HG03354 (cell line): ENCODE results near the gene DCDC1.

Experiments
- ATAC-seq: cut with Tn5 transposase; IDR thresholded peaks from one replicate; pipeline ENCODE4 v1.9.1; 2021; ENCODE audit warnings: mild to moderate bottlenecking; ENCODE audit not compliant: unreplicated experiment, poor library complexity, severe bottlenecking

DCDC1 gene

DNA sequence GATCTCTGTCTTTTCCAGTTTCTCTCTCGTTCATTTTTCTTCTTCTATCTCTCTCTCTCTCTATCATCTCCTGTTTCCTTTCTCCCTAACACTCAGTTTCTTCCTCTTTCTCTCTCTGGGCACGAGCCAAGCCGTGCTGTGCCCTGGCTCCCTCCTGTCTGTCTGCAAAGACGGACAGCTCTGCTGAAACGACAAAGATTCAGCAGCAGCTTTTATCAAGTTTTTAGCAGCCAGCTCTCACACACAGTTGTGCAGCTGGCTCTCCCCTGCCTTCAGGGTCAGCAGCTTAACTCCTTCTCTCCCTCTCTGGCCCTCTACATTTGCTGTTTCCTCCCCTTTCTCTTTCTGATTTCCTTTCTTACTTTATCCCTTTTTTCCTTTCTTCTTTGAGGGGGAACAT is 431.4 kb downstream of the DCDC1 start:
- no peak for ATAC-seq

DNA sequence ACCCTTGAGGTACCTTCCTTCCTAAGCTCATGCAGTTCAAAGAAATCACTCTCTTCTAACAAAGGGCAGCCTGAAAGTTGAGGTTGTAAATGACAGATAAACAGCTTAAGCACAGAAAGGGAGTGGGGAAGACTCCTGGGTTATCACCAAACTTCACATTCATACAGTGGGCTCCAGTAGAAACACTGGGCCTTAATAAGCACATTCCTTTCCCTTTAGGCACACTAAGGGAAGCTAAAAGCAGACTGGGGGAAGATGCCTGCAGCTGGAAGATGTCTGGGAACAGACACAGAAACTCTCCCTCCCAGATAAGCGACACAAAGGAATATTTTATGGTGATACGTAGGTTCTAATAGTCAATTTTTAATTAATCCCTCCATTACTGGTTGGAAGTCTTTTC is 433.0 kb downstream of the DCDC1 start:
- ATAC-seq, result no peak

DNA sequence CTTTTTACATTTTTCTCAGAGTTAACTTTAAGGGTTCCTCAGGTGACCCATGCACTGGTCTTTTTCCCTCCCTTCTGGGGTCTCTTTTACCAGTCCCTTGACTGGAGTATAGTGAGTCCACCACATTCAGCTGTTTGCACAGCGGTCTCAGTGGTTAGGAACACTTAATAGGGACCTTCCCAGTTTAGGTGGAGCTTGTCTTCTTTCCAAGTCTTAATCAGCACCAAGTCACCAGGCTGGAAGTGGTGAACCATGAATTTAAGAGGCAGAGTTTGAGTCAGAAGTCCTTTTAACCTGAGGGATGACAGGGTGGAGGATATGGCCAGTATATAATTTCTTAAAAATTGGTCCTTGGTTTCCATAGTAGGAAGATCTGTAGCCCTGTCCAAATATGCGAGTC is 433.7 kb downstream of the DCDC1 start:
- no peak for ATAC-seq

DNA sequence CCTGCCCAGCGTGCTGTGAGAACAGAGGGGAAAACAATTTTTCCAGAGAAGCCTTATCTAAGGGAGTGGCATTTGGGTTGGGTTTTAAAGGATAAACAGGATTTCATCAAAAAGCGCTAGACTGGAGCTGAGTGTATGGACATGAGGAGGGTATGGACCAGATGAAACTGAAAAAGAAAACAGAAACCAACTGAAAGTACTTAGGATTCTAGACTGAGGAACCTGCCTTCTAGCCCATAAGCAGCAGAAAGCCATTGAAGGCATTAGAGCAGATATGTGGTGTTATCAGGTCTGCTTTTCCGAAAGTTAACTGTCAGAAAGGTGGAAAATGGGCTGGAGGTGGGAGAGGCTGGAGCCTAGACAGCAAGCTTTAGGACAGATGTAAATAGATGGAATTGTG is 443.4 kb downstream of the DCDC1 start:
- no peak for ATAC-seq

DNA sequence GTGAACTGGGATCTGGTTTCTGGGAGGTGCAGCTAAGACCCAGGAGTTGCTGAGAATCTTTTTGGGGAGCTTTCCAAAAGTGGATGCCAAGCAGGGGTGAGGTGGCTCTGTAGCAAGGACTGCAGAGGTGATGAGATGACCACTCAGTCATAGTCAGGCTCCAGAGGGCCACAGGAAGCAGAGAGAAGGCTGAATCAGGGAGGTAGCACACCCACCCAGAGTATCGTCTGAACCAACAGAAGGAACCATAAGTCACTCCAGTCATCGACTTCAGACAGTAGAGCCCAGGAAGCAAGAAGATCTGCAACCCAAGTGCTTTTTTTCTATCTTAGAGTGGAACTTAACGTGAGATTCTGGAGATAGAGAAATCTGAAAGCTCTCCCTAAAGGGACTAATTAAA is 447.7 kb downstream of the DCDC1 start:
- no peak for ATAC-seq

DNA sequence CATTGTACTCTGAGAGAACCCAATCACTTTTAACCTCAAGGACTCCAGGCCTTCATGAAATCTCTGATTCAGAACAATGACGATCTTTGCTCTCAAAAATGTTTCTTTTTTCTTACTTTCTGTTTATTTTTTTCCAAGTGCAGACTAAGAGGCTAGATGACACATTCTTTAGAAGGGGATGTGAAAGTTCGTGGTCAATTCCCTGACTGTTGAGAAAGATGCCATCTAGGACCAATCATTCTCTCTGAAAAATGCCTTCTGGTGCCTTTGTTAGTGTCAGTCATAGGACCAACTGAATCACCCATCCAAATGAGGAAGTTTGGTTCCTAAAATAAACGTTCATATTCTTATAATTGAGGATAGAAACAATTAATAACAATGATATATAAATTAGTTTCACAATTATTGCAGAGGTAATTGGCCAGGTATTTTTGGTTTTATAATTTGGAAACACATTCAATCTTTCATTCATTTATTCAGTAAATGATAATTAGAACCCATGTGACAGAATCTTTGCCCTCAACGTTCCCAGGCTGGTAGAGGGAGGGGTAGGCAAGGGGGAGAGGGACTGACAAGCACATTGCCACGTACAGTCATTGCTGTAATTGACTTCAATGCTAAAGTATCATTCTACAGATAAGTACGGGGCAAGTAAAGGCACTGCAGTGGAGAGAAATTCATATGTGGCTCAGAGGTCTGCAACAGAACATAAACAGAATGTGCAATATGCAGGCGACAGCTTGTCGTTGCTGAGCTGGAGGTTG is 450.0 kb downstream of the DCDC1 start:
- ATAC-seq, result peak; percentile 57

DNA sequence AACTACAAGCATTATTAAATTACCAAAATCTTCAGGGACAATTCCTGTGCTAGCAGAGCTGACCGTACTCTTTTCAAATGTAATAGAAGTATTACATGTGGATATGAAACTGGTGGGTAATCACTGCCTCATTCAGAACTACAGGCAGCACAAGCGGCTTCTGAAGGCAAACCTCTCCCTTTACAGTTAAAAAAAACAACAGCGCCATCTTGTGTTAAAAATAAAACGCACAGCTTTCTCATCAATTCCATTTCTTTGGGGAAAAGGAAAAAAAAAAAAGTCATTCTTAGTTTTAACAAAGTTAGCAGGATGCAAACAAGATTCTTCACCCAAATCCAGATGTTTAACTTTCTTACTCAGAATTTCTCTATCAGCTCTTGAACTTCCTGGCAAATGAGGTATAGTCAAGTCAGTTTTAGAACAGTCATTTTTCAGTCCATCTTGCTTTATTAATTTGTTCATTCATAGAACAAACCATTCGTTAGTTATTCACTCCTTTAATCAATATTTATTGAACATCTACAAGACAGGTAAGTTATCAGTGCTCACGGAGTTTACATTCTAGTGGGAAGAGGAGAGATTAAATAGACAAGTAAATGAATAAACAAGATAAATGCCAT is 451.6 kb downstream of the DCDC1 start:
- ATAC-seq, result peak; percentile 81

DNA sequence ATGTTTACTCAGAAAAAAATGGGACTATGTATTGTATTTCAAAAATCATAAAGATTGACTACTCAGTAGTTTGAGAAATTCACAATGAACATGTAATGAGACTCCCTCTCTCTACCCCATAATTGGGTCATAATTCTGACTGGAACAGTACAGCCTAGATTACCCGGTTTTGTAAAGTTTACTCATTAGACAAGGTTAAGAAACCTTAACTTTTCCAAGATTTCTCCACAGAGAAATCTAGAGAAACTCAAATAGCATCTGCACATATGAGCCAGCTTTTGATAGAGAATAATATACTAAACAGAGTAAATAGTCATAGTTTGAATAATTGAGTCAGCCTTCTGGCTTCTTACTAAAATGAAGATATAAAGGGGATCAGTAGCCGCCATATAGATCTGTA is 452.3 kb downstream of the DCDC1 start:
- no peak for ATAC-seq

DNA sequence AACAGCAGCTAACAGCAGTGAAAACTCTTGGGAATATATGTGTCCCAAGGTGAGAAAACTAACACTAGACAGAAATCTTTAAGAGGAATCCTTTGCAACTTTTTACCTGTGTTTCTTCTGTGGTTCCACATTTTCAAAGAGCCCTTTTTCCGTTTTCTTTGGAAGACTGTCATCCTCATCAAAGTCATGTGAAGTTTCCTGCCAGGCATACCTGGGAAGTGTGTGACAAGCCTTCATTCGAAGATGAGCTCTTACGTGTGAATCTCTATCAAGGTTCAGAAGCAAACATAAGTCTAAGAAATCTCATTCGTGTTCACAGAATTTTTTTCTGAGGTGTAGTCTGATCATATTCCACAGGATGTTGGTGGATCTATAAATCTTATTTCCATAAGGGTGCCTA is 452.8 kb downstream of the DCDC1 start:
- no peak for ATAC-seq

DNA sequence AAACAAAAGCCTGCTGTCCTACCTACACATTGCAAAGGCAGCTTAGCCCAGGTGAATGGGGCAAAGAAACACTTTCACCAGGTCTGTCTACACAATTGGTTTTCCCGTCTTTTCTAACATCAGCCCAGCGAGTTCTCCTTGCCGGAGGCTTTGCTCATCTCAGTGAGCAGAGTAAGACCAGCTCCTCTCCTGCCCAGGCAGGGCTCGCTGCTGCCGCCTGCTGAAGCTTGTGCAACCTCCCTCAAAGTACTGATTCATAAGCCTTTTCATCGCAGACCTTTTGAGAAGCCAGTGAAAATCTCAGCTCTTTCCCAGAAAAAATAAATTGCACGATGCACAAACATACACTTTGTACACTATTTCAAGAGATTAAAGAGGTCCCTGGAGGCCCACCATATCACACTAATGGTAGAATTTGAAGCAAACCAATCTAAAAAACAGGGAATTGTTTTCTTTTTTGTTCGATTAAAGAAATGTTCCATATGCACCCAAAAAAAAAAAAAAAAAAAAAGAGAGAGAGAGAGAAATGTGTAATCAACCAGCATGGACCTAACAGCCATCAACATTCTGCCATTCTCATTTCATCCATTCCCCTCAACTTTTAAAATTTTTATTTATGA is 455.3 kb downstream of the DCDC1 start:
- no peak for ATAC-seq

DNA sequence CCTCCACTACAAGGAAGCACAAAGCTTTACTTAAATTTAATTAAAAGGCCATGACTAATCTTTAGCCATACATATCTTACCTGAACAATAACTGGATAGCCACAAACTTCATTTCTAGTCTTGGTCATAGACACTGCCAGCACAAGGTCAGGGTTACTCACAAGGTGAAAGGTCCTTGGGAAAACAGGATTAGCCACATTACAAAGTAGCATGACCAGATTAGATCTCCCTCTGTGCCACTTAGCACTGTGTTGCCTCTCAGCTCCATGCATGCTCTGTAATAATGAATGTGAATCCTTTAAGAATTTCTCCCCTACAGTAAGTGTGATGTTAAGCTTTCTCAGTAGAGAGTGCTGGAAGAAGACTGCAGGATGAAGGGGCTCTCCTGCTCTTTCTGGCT is 458.3 kb downstream of the DCDC1 start:
- ATAC-seq, result no peak

DNA sequence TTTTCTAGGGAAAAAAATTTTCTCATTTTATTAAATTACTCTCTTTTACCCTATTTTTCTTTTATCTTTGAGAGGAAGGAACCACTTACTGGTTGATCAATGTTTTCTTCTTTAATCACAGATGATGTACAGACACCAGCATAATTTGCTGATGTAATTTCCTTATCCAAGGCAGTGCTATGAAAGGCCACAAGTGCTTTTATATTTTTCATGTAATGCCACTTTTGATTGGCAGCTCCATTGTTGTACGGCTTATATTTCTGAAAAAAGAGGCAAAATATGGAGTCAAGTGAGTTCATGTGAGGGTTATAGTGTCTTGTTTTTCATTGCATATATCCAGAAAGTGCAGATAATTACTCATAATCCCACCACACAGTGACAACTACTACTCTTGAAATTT is 460.7 kb downstream of the DCDC1 start:
- ATAC-seq, result no peak

DNA sequence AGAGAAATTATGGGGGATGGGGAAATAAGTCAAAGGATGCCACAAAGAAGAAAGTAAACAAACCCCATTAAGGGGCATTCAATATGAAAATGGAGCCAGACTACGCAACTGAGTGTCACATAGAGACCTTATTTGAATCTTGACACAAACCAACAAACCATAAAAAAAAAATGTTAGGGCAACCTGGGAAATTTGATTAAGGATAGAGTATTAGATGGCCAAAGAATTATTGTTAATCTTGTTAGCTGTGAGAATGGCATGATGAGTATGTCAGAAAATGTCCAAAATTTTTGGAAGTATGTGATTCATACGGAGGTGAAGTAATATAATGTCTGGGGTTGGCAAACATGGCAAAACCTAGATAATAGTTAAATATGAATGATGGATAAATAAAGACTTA is 461.3 kb downstream of the DCDC1 start:
- ATAC-seq, result no peak

DNA sequence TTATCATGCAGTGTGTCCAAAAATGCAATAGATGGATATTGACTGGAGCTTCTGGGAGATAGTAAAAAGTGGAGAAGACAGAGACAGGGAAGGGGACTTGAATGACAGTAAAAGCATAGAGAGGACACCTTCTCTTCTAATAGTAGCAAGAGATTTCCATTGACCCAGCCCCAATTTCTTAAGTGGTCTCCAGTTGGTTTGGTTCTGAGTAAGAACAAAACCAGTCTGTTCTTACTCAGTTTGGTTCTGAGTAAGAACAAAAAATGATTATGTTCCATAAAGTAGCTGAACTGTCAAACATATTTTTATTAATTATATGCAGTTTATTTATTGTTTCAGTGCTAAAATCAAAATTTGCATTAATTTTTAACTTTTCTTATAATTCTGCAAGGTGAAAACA is 466.6 kb downstream of the DCDC1 start:
- no peak for ATAC-seq

DNA sequence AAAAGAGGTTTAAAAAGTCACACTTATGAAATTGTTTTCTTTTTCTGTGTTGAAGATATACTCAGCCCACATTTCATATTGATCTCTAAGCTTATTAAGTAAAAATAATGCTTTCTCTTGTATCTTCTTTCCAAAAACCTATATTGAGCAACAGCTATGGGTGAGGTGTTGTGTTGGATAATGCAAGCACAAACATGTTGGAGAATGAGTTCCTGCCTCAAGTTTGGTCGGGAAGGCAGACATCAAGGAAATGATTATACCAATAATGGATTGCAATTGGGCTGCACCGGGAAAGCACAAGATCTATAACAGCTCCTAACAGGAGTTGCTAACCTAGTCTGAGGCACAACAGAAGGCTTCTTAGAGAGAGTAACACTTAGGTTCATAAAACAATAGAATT is 474.5 kb downstream of the DCDC1 start:
- ATAC-seq, result no peak

DNA sequence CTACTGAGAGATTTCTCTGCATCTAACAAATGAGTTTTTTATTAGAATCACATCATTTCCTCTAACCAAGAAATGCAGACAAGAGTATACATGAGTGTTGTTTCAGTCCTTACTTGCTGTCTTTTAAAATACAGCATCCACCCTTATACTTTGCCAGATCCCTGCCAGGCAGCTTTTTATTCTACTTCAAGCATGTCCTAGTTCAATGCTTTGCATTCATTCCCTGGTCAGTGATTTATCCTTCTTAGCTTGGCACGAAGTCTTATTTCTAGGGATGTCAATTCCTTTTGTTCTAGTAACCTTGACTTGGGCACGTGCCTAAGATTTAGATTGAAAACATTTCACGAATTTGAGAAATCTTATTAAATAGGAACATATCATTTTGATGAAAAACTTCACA is 476.2 kb downstream of the DCDC1 start:
- ATAC-seq, result no peak

DNA sequence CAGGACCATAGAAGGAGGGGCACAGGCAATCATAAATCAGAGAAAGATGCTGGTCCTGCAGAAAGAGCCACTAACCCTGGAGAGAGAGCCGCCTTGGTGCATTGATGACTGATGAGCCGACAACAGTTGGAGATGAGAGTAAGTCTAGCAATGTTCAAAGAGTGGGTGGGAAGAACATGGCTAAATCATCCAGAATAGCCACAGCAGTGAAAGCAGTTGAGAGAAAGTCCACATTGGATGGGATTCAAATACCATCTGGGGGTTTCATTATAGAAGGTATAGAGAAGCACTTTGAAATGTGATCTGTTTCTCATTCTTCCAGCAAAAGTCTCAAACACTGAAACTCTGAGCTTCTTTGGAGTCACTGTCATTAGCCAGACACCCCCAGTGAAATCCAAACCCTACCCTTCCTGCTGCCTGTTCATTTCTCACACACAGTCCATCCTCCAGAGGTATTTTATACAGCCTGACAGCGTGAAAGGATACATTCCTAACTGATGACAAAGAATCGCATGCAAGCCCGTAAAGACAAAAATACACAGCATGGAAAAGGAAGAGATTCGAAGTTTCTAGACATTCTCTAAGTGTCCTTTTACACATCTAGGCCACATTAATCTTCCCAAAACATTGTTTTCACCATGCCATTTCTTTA is 480.3 kb downstream of the DCDC1 start:
- ATAC-seq, result no peak

DNA sequence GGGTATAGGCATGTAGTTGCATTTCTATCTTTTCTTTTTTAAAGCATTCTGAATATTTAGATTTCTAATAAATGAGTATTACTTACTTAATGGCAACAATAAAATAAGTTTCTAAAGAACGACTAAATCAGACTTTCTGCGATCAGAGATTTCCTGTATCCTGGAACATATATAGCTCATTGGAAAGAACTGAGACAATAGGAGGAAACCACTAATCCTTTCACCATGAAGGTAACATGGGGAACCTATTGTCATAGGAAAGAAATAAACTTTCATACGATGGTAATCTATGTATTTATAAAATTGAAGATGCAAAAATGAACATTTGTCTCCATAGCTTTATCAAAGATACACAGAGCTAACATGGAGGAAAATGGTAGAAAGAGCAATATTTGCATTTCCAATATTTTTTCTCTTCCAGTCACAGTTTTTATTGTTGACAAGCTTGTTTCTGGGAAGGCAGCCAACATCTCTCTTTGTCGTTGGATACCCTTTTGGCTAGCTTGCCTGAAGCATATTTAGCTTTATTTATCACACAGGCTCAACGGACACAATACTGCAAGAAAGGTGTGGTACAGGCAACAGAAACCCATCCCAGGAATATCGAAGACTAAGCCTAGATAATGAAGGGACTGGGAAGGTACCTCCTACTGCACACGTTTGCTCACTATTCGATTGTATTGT is 490.1 kb downstream of the DCDC1 start:
- no peak for ATAC-seq

DNA sequence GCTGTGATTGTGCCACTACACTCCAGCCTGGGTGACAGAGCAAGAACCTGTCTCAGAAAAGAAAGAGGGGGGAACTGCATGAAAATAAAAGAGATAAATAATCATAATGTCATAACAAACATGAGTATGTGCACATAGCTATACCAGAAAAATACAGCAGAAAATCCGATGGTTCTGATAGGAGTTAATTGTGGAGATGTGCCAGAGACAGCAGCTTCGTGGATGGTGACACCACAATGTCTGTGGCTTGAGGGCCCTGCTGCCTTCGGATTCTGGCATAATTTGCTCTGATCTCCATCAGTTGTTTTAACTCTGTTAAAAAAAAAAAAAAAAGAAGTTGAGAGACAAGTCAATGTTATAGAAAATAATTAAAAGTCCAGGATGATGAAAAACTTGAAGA is 491.1 kb downstream of the DCDC1 start:
- no peak for ATAC-seq

DNA sequence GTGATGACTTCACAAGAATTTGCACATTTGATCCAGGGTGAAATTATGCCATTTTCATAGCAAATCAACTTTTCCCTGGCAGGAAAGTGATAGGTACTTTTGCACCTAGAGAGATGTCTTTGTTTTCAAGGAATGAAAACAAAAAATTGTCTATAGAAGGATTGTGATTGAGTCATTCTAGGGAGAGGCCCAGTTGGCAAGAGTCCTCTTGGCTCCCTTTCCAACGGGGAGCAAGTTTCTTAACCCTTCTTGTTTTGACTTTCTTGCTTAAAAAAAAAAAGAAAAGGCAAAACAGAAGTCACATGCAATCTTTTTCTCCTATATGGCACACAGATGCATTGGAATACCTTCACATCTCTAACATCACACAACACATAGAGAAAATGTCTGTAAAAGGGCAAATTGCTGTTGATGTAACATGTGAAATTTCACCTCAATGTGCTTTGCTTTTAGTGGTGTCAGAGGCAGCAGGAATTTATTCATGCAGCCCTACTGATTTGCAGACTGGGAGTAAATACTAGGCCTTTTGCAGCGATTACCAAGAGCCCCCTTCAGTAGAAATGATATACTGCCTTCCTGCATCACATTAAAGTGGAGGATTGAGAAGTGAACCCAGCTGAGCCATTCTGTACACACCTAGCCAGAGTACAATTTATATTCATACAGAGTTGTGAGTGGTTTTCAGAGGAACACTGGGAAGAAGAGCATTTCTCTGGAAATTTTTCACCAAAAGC is 492.7 kb downstream of the DCDC1 start:
- ATAC-seq, result no peak
